Neuronal stem cell (in vitro differentiated cells): Measurements from ENCODE around the gene SLC12A7.

Source experiments
- DNase-seq: peaks from one replicate; pipeline ENCODE4 v3.0.0-alpha.2; 2013; ENCODE audit warnings: low spot score
- H2AFZ ChIP-seq: one replicate; pipeline ENCODE4 v1.6.1; 2013; ENCODE audit warnings: mild to moderate bottlenecking, low read length, inconsistent platforms
- H2AK5ac ChIP-seq: 2 replicates; pipeline ENCODE4 v1.6.1; 2013; ENCODE audit warnings: low read depth, mild to moderate bottlenecking, inconsistent platforms, low read length, moderate library complexity, mixed read lengths
- H2BK120ac ChIP-seq: 2 replicates; pipeline ENCODE4 v1.6.1; 2013; ENCODE audit warnings: low read depth, mild to moderate bottlenecking, inconsistent platforms, low read length, moderate library complexity, mixed read lengths
- H2BK12ac ChIP-seq: one replicate; pipeline ENCODE4 v1.6.1; 2013; ENCODE audit warnings: low read length, inconsistent platforms
- H2BK15ac ChIP-seq: 2 replicates; pipeline ENCODE4 v1.6.1; 2013; ENCODE audit warnings: mild to moderate bottlenecking, low read length, inconsistent platforms, mixed read lengths
- H2BK5ac ChIP-seq: one replicate; pipeline ENCODE4 v1.6.1; 2013; ENCODE audit warnings: inconsistent platforms, mild to moderate bottlenecking, low read length, moderate library complexity
- H3K14ac ChIP-seq: one replicate; pipeline ENCODE4 v1.6.1; 2013; ENCODE audit warnings: low read length, inconsistent platforms
- H3K18ac ChIP-seq: 2 replicates; pipeline ENCODE4 v1.6.1; 2013; ENCODE audit warnings: low read length, inconsistent platforms
- H3K23ac ChIP-seq: 2 replicates; pipeline ENCODE4 v1.6.1; 2013; ENCODE audit warnings: low read depth, mild to moderate bottlenecking, mixed read lengths, low read length, inconsistent platforms; ENCODE audit not compliant: poor library complexity
- H3K27ac ChIP-seq: replicated peaks from 3 replicates; pipeline ENCODE4 v1.5.1; 2013; ENCODE audit warnings: low read length, inconsistent platforms
- H3K27me3 ChIP-seq, 3 experiments: 2 replicates each; pipeline ENCODE4 v1.6.1; 2013; ENCODE audit warnings: low read length in 3 of 3, mild to moderate bottlenecking in 2 of 3, inconsistent platforms in 1 of 3, low read depth in 1 of 3, mixed read lengths in 1 of 3, moderate library complexity in 1 of 3; ENCODE audit not compliant: control insufficient read depth in 3 of 3, insufficient read depth in 3 of 3
- H3K36me3 ChIP-seq, 2 donors: replicated peaks in 1 of 2; 2 replicates each; pipeline ENCODE4 v1.6.1; 2013; ENCODE audit warnings: low read length in 2 of 2; ENCODE audit not compliant: control insufficient read depth in 2 of 2, insufficient read depth in 2 of 2
- H3K4ac ChIP-seq: 2 replicates; pipeline ENCODE4 v1.6.1; 2013; ENCODE audit warnings: inconsistent platforms, mild to moderate bottlenecking, low read length, moderate library complexity
- H3K4me1 ChIP-seq, 2 donors: 1 replicate in 1 of 2; 2 replicates in 1 of 2; pipeline ENCODE4 v1.6.1; 2013; ENCODE audit warnings: low read length in 2 of 2, low read depth in 1 of 2; ENCODE audit not compliant: control insufficient read depth in 2 of 2, insufficient read depth in 1 of 2
- H3K4me2 ChIP-seq: one replicate; pipeline ENCODE4 v1.6.1; 2013; ENCODE audit warnings: mild to moderate bottlenecking, low read length, inconsistent platforms; ENCODE audit not compliant: insufficient read depth, poor library complexity, severe bottlenecking
- H3K4me3 ChIP-seq, 2 donors: 2 replicates each; pipeline ENCODE4 v1.5.1; 2013; ENCODE audit warnings: low read length in 2 of 2, mild to moderate bottlenecking in 2 of 2, inconsistent platforms in 1 of 2, moderate library complexity in 1 of 2
- H3K79me1 ChIP-seq: one replicate; pipeline ENCODE4 v1.6.1; 2013; ENCODE audit warnings: low read depth, mild to moderate bottlenecking, inconsistent platforms, low read length, moderate library complexity
- H3K9ac ChIP-seq: one replicate; pipeline ENCODE4 v1.6.1; 2013; ENCODE audit warnings: mild to moderate bottlenecking, low read depth, low read length, inconsistent platforms; ENCODE audit not compliant: poor library complexity
- H3K9me3 ChIP-seq, 2 donors: replicated peaks in 1 of 2; 2 replicates each; pipeline versions ENCODE3 to v1.6.1; 2013; ENCODE audit warnings: low read length in 2 of 2, mild to moderate bottlenecking in 2 of 2, inconsistent platforms in 1 of 2, low read depth in 1 of 2, mixed read lengths in 1 of 2, moderate library complexity in 1 of 2; ENCODE audit not compliant: control insufficient read depth in 2 of 2, insufficient read depth in 1 of 2
- H4K8ac ChIP-seq: one replicate; pipeline ENCODE4 v1.6.1; 2013; ENCODE audit warnings: low read depth, mild to moderate bottlenecking, inconsistent platforms, low read length, moderate library complexity
- H4K91ac ChIP-seq: one replicate; pipeline ENCODE4 v1.6.1; 2013; ENCODE audit warnings: low read length, low read depth, mild to moderate bottlenecking, inconsistent platforms; ENCODE audit not compliant: poor library complexity
- WGBS, 2 donors: extraction: QIAGEN DNeasy Blood & Tissue Kit; methylation state at CpG; one replicate each; pipeline ENCODE4 v1.1.7; 2013; ENCODE audit warnings: missing lambda C conversion rate in 2 of 2, mixed read lengths in 1 of 2; ENCODE audit not compliant: insufficient read length in 2 of 2, insufficient replicate concordance in 1 of 2; ENCODE audit errors: extremely low coverage in 2 of 2; 5-methylcytosine and 5-hydroxymethylcytosine counted together

The SLC12A7 gene

DNA sequence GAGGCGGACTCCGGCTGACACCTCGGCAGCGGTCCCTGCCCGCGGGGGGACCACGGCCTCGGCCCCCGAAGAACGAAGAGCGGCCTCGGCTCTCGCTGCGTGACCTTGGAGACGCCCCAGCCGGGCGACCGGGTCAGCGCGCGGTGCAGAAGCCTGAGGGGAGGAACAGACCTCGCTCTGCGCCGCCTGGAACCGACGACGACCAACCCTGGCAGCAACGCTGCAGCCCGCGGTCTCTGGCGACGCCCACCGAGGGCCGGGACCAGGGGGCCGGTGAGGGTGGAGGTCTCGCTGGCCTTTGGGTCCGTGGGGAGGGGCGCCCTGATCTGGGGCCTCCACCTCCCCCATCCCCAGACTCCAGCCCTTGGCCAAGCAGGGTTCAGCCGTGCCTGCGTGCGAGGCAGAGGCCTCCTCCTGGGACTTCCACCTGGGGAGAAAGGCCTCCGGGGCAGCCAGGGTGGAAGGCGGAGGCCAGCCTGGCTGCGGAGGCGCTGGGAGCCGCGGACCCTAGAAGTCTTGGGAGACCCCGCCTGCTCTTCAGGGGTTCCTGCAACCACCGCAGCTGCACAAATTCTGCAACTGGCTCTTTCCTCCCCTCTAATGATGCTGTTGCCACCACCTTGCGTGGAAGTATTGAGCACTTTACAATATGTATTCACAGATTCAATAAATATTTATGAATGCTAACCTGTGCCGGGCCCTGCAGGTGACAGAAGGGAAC lies 44.3 kb upstream of the SLC12A7 start:
- WGBS, 2 donors = no CpG with 5 or more reads among the region's 51 CpGs
- Histone ChIP-seq H3K4ac (no peak overlapping the region), H3K4me2 (peak overlapping the region; percentile 48), H3K18ac (peak overlapping the region; percentile 65), H2BK120ac (no peak overlapping the region), H2BK5ac (no peak overlapping the region), H3K27ac (no peak overlapping the region), H2BK15ac (no peak overlapping the region), H4K91ac (no peak overlapping the region), H3K4me1 (no peaks in the 10 kb centered on the region), H3K9ac (peak overlapping the region; percentile 50), H3K9me3 (peaks cover 6 to 7% of the 10 kb centered on the region in 2 donors), H2BK12ac (no peak overlapping the region), H3K79me1 (peaks cover 3% of the 10 kb centered on the region), H3K14ac (no peak overlapping the region), H3K27me3 (peaks cover 9 to 84% (median 35%) of the 10 kb centered on the region in 3 experiments), H3K36me3 (no peaks in the 10 kb centered on the region), H2AFZ (peak overlapping the region; percentile 71), H2AK5ac (peak overlapping the region; percentile 23), H3K4me3 (peak overlapping the region in 1 of 2 donors; percentile 59), H4K8ac (peak overlapping the region; percentile 7), H3K23ac (peak overlapping the region; percentile 52)
- no peak for DNase-seq

DNA sequence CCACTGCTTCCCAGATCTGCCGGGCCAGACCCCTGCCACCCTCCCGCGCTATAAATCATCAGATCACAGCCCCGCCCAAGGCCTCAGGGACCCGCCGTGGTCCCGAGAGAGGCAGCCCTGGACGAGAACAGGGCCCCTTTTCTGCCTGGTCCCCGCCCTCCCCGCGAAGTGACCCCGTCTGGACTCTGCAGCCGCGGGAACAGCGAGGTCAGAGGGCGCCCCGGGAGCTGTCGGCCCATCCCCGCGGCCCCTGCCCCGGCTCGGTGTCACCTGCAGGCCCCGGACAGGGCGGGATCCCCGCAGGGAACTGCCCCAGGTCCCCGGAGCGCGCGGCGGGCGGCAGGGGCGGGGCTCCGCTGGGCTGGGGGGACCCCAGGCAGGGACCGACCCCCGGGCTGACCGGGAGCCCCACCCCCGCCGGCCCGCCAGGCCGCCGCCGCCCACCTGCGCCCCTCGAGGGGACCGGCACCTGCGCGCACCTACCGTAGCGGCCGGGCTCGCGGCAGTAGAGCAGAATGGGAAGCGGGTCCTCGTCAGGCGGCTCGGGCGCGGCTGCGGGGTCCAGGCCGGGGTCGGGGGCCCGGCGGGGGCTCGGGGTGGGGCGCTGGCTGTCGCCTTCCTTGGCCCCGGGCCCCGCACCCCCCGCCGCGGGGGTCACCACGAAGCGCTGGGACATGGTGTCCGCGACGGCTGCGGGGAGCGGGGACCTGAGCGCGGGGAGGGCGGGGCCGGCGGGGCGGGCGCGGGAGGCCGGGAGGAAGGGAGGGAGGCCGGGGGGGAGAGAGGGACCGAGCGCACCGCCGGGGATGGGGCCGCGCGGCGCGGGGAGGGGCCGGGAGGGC lies 43.5 kb upstream of the SLC12A7 start:
- H3K27ac ChIP-seq = no peak overlapping the region
- H4K91ac ChIP-seq = no peak overlapping the region
- H2BK15ac ChIP-seq = no peak overlapping the region
- WGBS, 2 donors = no CpG with 5 or more reads among the region's 98 CpGs
- no peak overlapping the region for H2BK120ac ChIP-seq
- H2BK12ac ChIP-seq = no peak overlapping the region
- peak overlapping the region; percentile 71 for H2AFZ ChIP-seq
- peak overlapping the region; percentile 65 for H3K18ac ChIP-seq
- H3K14ac ChIP-seq = no peak overlapping the region
- peaks cover 6 to 7% of the 10 kb centered on the region in 2 donors for H3K9me3 ChIP-seq
- peak overlapping the region; percentile 48 for H3K4me2 ChIP-seq
- no peak for DNase-seq
- H4K8ac ChIP-seq = no peak overlapping the region
- H3K4me3 ChIP-seq = peak overlapping the region in 1 of 2 donors; percentile 59
- no peaks in the 10 kb centered on the region for H3K4me1 ChIP-seq
- peak overlapping the region; percentile 7 for H2AK5ac ChIP-seq
- H3K9ac ChIP-seq = peak overlapping the region; percentile 50
- no peak overlapping the region for H2BK5ac ChIP-seq
- H3K23ac ChIP-seq = peak overlapping the region; percentile 52
- H3K36me3 ChIP-seq = no peaks in the 10 kb centered on the region
- H3K27me3 ChIP-seq = peaks cover 9 to 87% (median 35%) of the 10 kb centered on the region in 3 experiments
- H3K4ac ChIP-seq = no peak overlapping the region
- peaks cover 3% of the 10 kb centered on the region for H3K79me1 ChIP-seq

DNA sequence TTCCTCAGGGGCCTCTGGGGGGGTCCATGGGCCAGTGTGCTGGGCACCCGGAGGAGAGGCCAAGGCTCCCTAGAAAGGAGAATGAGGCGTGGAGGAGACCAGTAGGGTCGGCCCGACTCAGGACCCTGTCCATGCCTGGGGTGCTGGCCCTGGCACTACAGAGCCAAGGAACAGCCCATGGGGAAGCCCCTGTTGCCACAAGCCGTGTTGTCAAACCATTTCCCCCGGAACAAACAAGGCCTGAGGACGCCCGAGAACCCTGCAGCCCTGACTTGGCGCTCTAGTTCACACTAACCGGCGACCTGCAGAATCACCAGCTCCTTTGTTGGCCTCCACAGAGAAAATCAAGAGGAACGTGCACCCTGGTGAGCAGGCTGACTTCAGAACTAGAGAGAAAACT lies 41.6 kb upstream of the SLC12A7 start:
- no CpG with 5 or more reads among the region's 12 CpGs for WGBS, 2 donors
- Histone ChIP-seq H2AFZ (no peak overlapping the region), H3K27ac (no peak overlapping the region), H4K8ac (no peak overlapping the region), H3K9ac (no peak overlapping the region), H3K36me3 (no peaks in the 10 kb centered on the region), H3K79me1 (peaks cover 3% of the 10 kb centered on the region), H2BK12ac (no peak overlapping the region), H3K27me3 (peaks cover 9 to 72% (median 35%) of the 10 kb centered on the region in 3 experiments), H3K4me3 (no peak overlapping the region), H2BK120ac (no peak overlapping the region), H2AK5ac (no peak overlapping the region), H4K91ac (no peak overlapping the region), H3K4ac (no peak overlapping the region), H3K4me1 (no peaks in the 10 kb centered on the region), H3K14ac (peak overlapping the region; percentile 47), H3K23ac (no peak overlapping the region), H2BK5ac (no peak overlapping the region), H3K4me2 (no peak overlapping the region), H3K18ac (no peak overlapping the region), H3K9me3 (peaks cover 6 to 7% of the 10 kb centered on the region in 2 donors), H2BK15ac (no peak overlapping the region)
- DNase-seq = no peak

DNA sequence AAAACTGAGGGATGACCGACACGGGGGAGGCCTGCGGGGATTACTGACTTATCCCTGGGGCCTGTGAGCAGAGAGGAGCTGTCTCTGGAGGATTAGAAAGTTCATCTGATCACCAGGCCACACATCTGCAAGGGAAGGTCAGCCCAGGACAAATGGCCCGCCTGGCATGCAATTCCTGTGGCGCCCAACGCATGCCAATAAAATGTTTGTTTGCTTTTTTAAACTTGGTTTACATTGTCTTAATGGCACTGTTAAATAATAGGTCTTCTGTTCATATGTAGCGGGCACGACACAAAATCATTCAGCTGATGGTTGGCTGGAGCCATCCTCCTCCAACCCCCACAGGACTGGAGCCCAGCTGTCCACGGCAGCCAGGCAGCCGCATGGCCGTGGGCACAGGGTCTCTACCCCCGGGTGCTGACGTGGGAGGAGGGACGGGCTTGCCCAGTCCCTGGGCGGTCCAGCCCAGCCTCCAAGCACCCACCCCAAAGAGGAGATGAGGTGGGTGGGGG lies 41.0 kb upstream of the SLC12A7 start:
- H3K4me1 ChIP-seq = no peaks in the 10 kb centered on the region
- DNase-seq = no peak
- H3K9me3 ChIP-seq = peaks cover 6 to 7% of the 10 kb centered on the region in 2 donors
- peak overlapping the region; percentile 27 for H3K18ac ChIP-seq
- no peak overlapping the region for H3K4me2 ChIP-seq
- no peak overlapping the region for H3K14ac ChIP-seq
- no peak overlapping the region for H2BK5ac ChIP-seq
- H2AFZ ChIP-seq = no peak overlapping the region
- no peak overlapping the region for H4K8ac ChIP-seq
- no peak overlapping the region for H3K23ac ChIP-seq
- H3K27ac ChIP-seq = no peak overlapping the region
- H3K4me3 ChIP-seq = no peak overlapping the region
- no peak overlapping the region for H2BK12ac ChIP-seq
- peak overlapping the region; percentile 36 for H2AK5ac ChIP-seq
- peaks cover 3% of the 10 kb centered on the region for H3K79me1 ChIP-seq
- no peak overlapping the region for H2BK120ac ChIP-seq
- H2BK15ac ChIP-seq = no peak overlapping the region
- WGBS, 2 donors = no CpG with 5 or more reads among the region's 15 CpGs
- H3K36me3 ChIP-seq = no peaks in the 10 kb centered on the region
- H3K4ac ChIP-seq = no peak overlapping the region
- no peak overlapping the region for H3K9ac ChIP-seq
- H4K91ac ChIP-seq = no peak overlapping the region
- peaks cover 9 to 72% (median 35%) of the 10 kb centered on the region in 3 experiments for H3K27me3 ChIP-seq
